GM21390 (cell line): Measurements from ENCODE around the gene CPEB1.
"Not testable (repeated sequence)": the region's sequence is repeated elsewhere in the genome, so short reads cannot be mapped to it uniquely, and the experiment has no call there.

ENCODE experiments used
- ATAC-seq: cut with Tn5 transposase; IDR thresholded peaks from one replicate; pipeline ENCODE4 v1.9.1; 2021; ENCODE audit not compliant: unreplicated experiment

Gene CPEB1

DNA sequence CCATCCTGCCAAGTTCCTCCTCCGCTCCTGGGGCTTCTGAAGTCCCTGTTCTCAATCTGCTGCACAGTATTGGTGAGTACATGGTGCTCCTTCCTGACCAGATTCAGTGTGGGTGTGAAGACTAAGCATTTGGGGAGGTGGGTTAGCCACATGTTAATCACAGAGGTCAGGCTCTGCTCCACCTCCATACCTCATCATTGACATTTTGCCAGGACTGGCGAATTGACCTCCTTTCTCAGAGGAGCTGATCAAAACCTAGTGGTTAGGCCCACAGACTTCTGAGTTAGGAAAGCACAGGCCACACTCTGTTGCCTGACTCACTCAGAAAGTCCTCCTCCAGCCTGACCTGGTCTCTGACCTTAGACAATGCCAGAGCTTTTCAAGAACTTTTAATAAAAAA lies 98.5 kb downstream of the CPEB1 start:
- ATAC-seq = no peak

DNA sequence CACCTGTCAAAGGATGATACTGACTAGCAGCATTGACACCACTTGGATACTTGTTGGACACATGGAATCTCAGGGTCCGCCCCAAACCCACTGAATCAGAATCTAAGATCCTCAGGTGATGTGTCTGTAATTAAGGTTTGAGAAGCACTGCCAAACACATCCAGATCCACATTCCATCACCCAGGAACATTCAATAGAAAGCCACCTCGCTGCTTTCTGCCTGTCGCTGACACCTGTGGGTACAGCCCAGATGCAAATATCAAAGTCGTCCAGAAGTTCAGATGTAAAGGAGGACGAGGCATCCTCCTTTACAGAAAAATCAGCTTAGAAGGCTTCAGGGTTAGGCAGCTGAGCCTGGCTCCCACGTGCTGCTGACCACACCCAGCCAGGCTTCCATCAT lies 101.7 kb downstream of the CPEB1 start:
- ATAC-seq = no peak

GRCh38 chr15:82545002-82545401 lies 102.2 kb downstream of the CPEB1 start:
- ATAC-seq = no peak

DNA sequence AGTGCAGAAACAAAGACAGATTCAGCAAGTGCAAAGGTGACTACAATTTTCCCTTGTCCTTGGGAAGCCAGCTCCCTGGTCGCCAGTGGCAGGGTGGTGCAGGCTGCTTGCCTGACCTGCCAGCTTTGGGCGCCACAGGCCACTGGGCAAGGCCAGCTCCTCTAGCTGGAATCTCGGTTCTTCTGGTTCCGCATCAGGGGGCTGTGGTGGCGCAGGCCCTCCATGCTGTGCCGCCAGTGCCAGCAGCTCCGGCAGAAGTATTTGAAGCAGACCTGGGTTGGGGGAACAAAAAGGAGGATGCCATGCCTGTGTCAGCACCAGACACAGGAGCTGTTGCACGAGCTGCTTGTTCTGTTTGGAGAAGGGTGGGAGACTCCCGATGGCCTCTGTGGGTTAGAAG lies 102.7 kb downstream of the CPEB1 start:
- no peak for ATAC-seq

- no peak for ATAC-seq
These were observed 104.0 kb downstream of the CPEB1 start for GRCh38 chr15:82543160-82543559.

DNA sequence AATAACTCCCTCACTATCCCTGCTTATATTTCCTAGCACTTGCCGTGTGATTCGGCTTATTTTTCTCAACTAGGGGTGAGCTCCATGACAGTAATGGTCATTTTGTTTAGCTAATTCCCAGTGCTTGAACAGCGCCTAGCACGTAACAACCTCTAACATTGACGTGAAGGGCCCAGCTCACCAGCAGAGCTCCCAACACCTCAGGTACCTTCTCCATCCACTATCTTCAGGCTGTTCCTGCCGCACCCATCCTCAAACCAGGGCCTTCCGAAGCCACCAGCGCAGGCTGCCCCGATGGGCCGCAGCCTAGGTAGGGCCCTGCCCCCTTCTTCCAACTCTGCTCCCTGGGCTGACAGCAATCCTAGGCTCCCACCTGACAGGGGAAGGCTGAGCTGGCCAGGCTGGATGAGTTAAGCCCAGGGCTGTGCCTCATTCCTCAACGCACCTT lies 106.2 kb downstream of the CPEB1 start:
- no peak for ATAC-seq

DNA sequence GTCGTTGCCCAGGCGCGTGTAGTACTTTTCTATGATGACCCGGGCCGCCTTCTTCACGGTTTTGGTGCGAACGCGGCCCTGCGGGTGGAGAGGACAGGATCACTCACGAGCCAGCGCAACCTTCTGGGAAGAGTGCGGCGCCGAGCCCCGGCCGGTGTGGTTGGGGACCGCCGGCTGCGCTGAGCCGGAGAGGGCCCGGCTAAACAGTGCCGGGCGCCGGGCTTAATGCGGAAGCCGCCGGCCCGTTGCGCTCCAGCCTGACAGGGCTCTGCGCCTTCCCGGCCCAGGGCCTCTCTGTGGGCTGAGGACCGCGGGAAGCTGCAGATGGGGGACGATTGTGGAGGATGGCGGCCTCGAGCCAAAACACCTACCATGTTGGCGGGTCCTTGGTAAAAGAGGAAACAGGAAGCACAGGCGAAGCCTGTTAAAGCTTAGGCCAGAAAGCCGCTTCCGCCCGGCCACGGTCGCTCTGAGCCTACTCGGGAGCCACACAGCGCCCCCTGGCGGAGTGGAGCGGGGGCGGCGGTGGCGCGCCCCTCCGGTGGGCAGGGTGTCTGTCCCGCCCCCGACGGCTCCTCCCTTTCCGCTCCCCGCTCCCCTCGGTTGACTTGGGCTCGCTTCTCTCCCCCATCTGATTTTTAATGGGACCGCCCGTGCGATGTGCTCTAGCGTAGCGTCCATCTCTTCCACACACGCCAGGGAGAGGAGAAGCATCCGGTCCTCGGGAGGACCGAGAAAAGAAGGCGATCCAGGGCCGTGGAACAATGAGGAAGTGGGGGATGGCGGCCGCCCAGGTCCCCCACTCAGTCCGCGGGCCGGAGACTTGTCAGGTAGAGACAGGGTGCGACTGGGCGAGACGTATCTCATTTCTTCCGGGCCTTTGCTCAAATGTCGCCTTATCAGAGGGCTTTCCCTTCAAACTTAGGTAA lies 106.8 kb downstream of the CPEB1 start, which contains the start of gene RPS17:
TSS of gene RPS17 (minus strand) at position 403 of the 929 bp plus-strand sequence. CDS start at position 374, 29 bp downstream.
- peak; percentile 93 for ATAC-seq

- ATAC-seq = peak; percentile 2
These were observed 107.5 kb downstream of the CPEB1 start for GRCh38 chr15:82539691-82540054.

DNA sequence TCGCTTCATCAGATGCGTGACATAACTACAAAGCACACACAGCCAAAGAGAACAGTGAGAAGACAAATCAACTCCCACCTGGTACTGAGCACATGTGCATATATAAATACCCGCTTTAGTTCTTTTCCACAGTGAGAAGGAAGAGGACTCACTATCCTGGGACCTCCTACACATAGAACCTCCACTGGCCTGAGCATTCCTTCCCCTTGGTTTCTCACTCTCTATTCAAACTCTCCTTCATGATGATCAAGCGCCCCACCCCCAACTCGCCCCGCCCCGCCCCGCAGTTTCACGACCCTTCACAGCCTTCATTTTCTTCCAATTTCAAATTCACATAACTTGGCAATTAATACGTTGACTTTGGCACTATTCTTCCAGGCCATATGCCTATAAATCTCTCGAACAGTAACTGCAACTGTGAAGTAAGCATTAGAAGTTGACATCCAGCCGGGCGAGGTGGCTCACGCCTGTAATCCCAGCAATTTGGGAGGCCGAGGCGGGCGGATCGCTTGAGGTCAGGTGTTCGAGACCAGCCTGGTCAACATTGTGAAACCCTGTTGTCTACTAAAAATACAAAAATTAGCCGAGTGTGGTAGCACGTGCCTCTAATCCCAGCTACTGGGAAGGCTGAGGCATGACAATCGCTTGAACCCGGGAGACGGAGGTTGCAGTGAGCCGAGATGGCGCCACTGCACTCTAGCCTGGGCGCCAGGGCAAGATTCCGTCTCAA lies 108.0 kb downstream of the CPEB1 start:
- no peak for ATAC-seq

GRCh38 chr15:82537351-82537908 lies 109.7 kb downstream of the CPEB1 start:
- no peak for ATAC-seq

DNA sequence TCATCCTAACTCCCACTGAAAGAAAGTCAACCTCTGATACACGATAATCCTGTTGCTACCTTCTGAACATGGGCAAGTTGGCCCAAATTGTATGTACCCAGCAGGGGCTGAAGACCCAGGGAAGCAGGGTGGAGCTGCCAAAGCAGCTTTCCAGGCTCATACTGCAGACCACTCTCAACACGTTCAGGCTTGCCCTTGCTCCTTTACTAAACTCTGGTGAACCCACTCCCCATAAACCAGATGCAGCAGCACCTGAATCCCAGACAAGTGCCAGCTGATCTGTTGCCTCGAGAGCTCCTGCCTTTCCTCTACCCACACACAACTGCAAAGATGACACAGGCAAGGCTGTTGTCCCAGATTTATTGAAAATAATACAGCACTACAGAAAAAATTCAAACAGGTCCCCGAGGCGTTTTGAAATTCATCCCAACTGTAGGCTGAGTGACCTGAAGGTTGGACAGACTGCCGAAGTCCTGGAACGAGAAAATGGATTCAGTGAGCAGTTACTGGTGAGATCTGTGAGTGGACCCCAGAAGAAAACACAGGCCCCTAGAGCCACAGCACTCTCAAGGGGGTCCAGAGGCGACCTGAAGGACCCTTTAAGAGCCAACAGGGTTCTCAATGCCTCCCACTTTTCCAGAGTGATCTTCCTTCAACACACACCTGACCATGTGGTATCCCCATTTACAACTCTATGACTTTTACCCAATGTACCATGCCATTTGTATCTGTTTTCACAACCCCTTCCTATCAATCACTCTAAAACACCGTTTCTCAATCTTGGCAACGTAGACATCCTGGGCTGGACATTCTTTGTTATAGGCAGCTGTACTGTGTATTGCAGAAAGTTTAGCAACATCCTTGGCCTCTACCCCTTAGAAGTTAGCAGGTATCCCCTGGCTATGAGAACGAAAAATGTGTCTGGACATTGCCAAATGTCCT lies 110.5 kb downstream of the CPEB1 start:
- no peak for ATAC-seq

DNA sequence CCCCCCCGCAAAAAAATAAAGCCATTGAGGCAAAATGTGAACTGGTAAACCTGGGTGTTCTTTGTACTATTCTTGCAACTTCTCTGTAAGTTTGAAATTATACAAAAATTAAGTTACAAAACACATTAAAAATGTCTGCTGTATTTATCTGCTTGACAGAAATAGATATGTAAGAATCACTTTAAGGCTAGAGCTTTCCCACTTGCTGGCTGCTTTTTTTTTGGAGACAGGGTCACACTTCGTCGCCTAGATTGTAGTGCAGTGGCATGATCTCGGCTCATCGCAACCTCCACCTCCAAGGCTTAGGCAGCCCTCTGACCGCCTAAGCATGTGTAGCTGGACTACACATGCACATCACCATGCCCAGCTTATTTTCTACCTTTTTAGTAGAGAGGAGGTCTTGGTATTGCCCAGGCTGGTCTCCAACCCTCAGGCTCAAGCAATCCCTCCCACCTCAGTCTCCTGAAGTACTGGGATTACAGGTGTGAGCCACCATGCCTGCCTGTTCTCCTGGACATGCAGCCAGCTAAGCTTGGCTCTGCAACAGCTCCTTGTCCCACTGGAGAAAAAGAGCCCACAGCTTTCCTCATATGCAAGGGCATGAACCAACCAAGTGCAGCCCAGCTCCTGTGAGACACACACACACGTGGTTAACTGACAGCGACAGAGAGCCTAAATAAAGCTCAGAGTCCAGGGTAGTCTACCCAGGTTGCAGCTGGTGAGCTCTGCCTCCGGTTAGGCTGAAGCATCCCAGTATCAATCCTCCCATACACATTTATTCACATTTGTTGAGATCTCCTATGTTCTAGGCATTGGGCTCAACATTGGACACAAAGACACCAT lies 111.4 kb downstream of the CPEB1 start:
- ATAC-seq = no peak

DNA sequence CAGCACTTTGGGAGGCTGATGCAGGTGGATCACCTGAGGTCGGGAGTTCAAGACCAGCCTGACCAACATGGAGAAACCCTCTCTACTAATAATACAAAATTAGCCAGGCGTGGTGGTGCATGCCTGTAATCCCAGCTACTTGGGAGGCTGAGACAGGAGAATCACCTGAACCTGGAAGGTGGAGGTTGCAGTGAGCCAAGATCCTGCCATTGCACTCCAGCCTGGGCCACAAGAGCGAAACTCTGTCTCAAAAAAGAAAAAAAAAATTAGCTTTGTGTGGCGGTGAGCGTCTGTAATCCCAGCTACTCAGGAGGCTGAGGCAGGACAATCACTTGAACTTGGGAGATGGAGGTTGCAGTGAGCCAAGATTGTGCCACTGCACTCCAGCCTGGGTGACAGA lies 112.0 kb downstream of the CPEB1 start:
- not testable (repeated sequence) for ATAC-seq

- not testable (repeated sequence) for ATAC-seq
These were observed 112.7 kb downstream of the CPEB1 start for GRCh38 chr15:82534457-82534861.

DNA sequence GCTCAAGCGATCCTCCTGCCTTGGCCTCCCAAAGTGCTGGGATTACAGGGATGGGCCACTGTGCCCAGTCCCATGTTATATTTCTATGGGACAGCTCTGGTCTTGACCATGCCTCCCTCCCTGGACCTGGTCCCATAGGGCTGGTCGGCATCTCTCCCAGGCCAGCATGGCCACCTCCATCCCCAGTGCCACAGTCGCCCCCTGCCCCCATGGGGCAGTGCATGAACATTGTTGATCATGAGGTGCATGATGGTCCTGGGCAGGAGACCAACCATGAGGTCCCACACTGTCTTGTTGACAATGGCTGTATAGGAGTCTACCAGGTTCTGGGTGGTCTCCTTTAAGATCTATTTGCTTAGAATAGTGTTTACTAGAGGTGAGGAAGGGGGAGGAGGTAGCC lies 113.4 kb downstream of the CPEB1 start:
- ATAC-seq = no peak

- ATAC-seq = no peak
These were observed 114.1 kb downstream of the CPEB1 start for GRCh38 chr15:82532991-82533481.

DNA sequence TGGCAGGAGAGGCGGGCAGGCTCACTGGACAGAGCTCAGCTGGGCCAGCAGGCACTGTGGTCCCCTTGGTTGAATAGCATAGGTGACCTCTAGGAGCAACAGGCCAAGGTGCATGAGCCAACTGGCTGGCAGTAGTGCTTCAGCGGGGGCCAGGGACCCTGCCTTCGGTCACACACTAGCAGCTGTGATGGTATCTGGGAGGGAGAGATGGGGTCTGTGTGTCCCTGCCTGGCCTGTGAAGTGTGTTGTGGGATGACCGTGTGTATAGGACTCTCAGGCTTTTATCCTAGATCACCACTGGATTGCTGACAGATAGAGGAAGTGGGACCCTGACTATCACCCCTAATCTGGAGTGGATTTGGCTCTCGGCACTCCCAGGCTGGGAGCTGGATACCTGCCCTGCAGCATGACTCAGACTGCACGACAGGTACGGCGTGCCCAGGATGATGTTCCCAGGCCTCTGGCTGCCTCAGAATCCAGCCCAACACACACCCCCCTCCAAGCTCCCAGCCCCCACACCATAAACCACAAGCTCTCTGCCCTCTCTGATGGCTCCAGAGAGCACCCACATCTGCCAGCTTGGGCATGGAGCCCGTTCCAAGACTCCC lies 114.7 kb downstream of the CPEB1 start:
- no peak for ATAC-seq

GRCh38 chr15:82531496-82532382 lies 115.4 kb downstream of the CPEB1 start:
- no peak for ATAC-seq
